Smooth muscle cell (in vitro differentiated cells): ENCODE data around the gene TNNT2. TPM values are rescaled to one million over a fixed set of nuclear protein-coding genes. Genes with fewer than 3 reads are reported as not detected.
A peak's percentile ranks its signal among the peaks of the same experiment; 100 is the strongest.

Experiments used
- DNase-seq: peaks from one replicate; lab custom pipeline; 2025; ENCODE audit not compliant: unreplicated experiment; lab: John Stamatoyannopoulos, UW
- H2AFZ ChIP-seq: fragments of 200-600 bp; sonication (generic); 2 replicates; pipeline ENCODE4 v1.6.0; 2016; ENCODE audit warnings: antibody characterized with exemption, low read depth, mild to moderate bottlenecking
- H3F3A ChIP-seq: fragments of 200-600 bp; sonication (generic); 2 replicates; pipeline ENCODE4 v1.6.0; 2017; ENCODE audit warnings: antibody characterized with exemption, low read depth
- H3K27ac ChIP-seq: fragments of 200-600 bp; sonication (generic); 2 replicates; pipeline ENCODE4 v1.5.1; 2016; ENCODE audit warnings: low read depth, mild to moderate bottlenecking
- H3K27me3 ChIP-seq: fragments of 200-600 bp; sonication (generic); 2 replicates; pipeline ENCODE4 v1.6.1; 2016; ENCODE audit warnings: low read depth, mild to moderate bottlenecking
- H3K36me3 ChIP-seq: fragments of 200-600 bp; sonication (generic); 2 replicates; pipeline ENCODE4 v1.5.1; 2016; ENCODE audit warnings: low read depth
- H3K4me1 ChIP-seq: fragments of 200-600 bp; sonication (generic); 2 replicates; pipeline ENCODE4 v1.5.1; 2016; ENCODE audit warnings: low read depth
- H3K4me2 ChIP-seq: fragments of 200-600 bp; sonication (generic); 2 replicates; pipeline ENCODE4 v1.6.0; 2016; ENCODE audit warnings: mild to moderate bottlenecking
- H3K4me3 ChIP-seq: fragments of 200-600 bp; sonication (generic); 2 replicates; pipeline ENCODE4 v1.5.1; 2016; ENCODE audit warnings: mild to moderate bottlenecking
- H3K79me2 ChIP-seq: fragments of 200-600 bp; sonication (generic); 2 replicates; pipeline ENCODE4 v1.6.0; 2016; ENCODE audit warnings: low read depth, mild to moderate bottlenecking
- H3K9ac ChIP-seq: fragments of 200-600 bp; sonication (generic); 2 replicates; pipeline ENCODE4 v1.6.0; 2016; ENCODE audit warnings: low read depth
- H3K9me3 ChIP-seq: fragments of 200-600 bp; sonication (generic); replicated peaks from 2 replicates; pipeline ENCODE4 v1.5.1; 2016; ENCODE audit warnings: low read depth
- H4K20me1 ChIP-seq: fragments of 200-600 bp; sonication (generic); 2 replicates; pipeline ENCODE4 v1.6.0; 2016; ENCODE audit warnings: low read depth
- CTCF ChIP-seq: fragments of 200-600 bp; sonication (generic); IDR thresholded peaks from 2 replicates; pipeline ENCODE4 v1.5.1; 2017; ENCODE audit warnings: borderline replicate concordance, mild to moderate bottlenecking, antibody characterized with exemption; ENCODE audit not compliant: insufficient read depth, poor library complexity, severe bottlenecking
- WGBS: methylation state at CpG from one replicate; pipeline ENCODE4 v1.1.7; 2016; ENCODE audit warnings: low lambda C conversion rate; 5-methylcytosine and 5-hydroxymethylcytosine counted together
- polyA plus RNA-seq: library from polyadenylated mRNA; unstranded; fragments of >200 nt; fragmentation: Nextera tagmentation; extraction: Ambion mirVana; gene quantifications from 2 replicates; pipeline ENCODE4 v1.2.1, GENCODE V29; 2016
- total RNA-seq: library from RNA; depleted of rRNA; stranded (reverse); fragments of >200 nt; gene quantifications from 2 replicates; pipeline ENCODE4 v1.2.3, GENCODE V29; 2014

Gene TNNT2
- total and polyA plus RNA-seq, 2 experiments from 2014 or later = 4.4 to 6.5 TPM

DNA sequence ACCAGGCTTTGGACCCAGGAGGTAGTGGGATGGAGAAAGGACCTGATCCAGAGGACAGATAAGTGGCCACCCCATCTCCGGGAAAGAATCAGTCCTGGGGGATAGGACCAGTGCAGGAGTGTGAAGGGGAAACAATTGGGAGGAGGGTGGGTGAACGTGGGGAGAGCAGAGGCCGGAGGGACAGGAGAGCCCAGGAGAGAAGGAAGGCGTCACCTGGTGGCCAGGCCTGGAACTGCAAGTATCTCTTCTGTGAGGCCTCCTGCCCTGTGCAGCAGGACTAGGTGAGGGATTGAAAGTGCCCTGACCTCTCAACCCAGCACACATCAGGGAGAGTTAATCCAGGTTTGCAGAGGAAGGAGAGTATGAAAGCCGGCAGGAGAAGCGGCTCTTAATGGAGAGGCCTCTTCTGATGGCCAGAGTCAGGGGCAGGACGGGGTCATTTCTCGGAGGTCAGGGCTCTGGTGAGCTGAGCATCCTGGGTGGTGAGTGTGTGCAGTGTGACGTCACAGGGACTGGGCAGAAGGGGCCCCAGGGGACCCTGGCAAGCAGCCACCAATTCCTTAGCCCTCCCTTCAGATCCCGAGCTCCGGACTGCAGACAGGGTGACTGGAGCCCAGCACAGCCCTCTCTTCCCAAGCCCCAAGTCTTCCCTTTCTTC, 30.8 kb upstream of the TNNT2 start:
- no peak overlapping the region for H3K4me2 ChIP-seq
- H3K27me3 ChIP-seq = peaks cover under 1% of the 10 kb centered on the region
- H3K36me3 ChIP-seq = no peaks in the 10 kb centered on the region
- no peak overlapping the region for H3K27ac ChIP-seq
- H3K9me3 ChIP-seq = no peaks in the 10 kb centered on the region
- no peak overlapping the region for H2AFZ ChIP-seq
- no peak overlapping the region for H3K9ac ChIP-seq
- H3K4me1 ChIP-seq = no peaks in the 10 kb centered on the region
- DNase-seq = peak; percentile 62
- H3K79me2 ChIP-seq = no peaks in the 10 kb centered on the region
- TF ChIP-seq CTCF = peak; percentile 89
- H3K4me3 ChIP-seq = no peak overlapping the region
- peaks cover 2% of the 10 kb centered on the region for H3F3A ChIP-seq
- WGBS = 34% methylated on average over 11 of the region's 11 CpGs
- no peaks in the 10 kb centered on the region for H4K20me1 ChIP-seq

DNA sequence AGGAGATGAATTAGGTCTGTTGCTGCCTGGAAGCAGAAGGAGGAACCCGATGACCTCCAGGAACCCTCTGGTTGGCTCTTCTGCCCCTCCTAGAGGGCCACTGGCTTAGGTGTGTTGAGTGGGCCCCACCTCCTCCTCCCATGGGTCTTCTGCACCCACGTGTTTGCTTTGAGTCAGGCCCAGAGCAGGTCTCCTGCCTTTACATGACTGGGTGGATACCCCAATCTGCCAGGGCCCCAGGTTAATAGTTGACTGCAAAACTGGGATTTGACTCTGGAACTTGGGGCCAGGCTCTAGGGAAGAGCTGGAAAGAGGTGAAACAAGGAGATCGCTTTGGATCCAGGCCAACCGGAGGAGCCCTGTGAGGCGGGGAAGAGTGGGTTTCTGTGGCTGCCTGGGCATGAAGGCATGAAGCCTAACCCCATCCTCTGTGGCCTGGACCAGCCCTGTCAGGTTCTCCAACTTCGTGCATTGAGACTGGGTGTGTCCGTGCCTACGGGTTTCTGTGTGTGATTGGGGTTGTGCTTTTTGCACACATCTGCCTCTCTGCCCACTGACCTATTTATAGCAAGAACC, 29.4 kb upstream of the TNNT2 start:
- Histone ChIP-seq H3K27me3 (peaks cover 4% of the 10 kb centered on the region), H3K4me3 (no peak overlapping the region), H3K4me2 (no peak overlapping the region), H4K20me1 (no peaks in the 10 kb centered on the region), H3F3A (peaks cover 2% of the 10 kb centered on the region), H2AFZ (no peak overlapping the region), H3K36me3 (no peaks in the 10 kb centered on the region), H3K27ac (no peak overlapping the region), H3K4me1 (no peaks in the 10 kb centered on the region), H3K9ac (no peak overlapping the region), H3K79me2 (no peaks in the 10 kb centered on the region), H3K9me3 (no peaks in the 10 kb centered on the region)
- no peak for TF ChIP-seq CTCF
- DNase-seq = no peak
- WGBS = 92% methylated on average over 8 of the region's 8 CpGs

DNA sequence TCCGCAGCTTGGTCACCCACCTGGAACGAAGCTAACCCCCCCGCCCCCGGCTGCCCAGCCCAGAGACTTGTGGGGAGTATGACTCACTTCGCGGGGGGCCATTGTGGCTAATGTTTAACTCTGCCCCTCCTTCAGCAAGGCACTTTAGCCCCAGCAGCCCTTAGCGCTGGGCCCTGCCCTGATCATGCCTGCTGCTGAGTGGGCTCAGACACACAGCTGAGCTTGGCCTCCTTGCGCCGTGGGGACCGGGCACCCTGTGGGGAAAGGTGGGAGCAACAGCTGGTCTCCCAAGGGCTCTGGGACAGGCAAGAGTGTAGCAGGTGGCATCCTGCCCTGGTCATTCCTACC, 28.0 kb upstream of the TNNT2 start:
- no peaks in the 10 kb centered on the region for H3K4me1 ChIP-seq
- no peaks in the 10 kb centered on the region for H3K9me3 ChIP-seq
- H3K27me3 ChIP-seq = peaks cover 8% of the 10 kb centered on the region
- no peak overlapping the region for H3K9ac ChIP-seq
- no peak overlapping the region for H3K27ac ChIP-seq
- H4K20me1 ChIP-seq = no peaks in the 10 kb centered on the region
- no peaks in the 10 kb centered on the region for H3K79me2 ChIP-seq
- TF ChIP-seq CTCF = no peak
- WGBS = 85% methylated on average over 10 of the region's 10 CpGs
- H3K4me3 ChIP-seq = no peak overlapping the region
- H3K4me2 ChIP-seq = no peak overlapping the region
- DNase-seq = no peak
- peaks cover 3% of the 10 kb centered on the region for H3F3A ChIP-seq
- no peaks in the 10 kb centered on the region for H3K36me3 ChIP-seq
- no peak overlapping the region for H2AFZ ChIP-seq
